MM.1S (cell line): ENCODE data around the gene C5AR1.
"Not testable (repeated sequence)": the region's sequence is repeated elsewhere in the genome, so short reads cannot be mapped to it uniquely, and the experiment has no call there.

Experiments
- CTCF ChIP-seq: fragments of 300-600 bp; sonication (generic); IDR thresholded peaks from 2 replicates; pipeline ENCODE4 v1.5.1; 2016; ENCODE audit warnings: antibody characterized with exemption, low read length, mixed read lengths
- EZH2 ChIP-seq: fragments of 300-600 bp; sonication (generic); optimal IDR thresholded peaks from 2 replicates; pipeline ENCODE3; 2017; ENCODE audit warnings: low read depth, mild to moderate bottlenecking, antibody characterized with exemption, low read length, mixed read lengths

- not testable (repeated sequence) for TF ChIP-seq CTCF, EZH2
Observed at GRCh38 chr19:47261946-47262793, 47.5 kb upstream of the C5AR1 start.
